Gastrocnemius medialis (tissue), 4 donors: Measurements from ENCODE around the gene PLSCR5. TPM values are rescaled to one million over a fixed set of nuclear protein-coding genes. Genes with fewer than 3 reads are reported as not detected.

Experiments used
- ATAC-seq, 2 donors: fragments of 150-250 bp; one replicate each; pipeline ENCODE4 v1.9.1; 2016
- DNase-seq, 2 donors: peaks; one replicate each; pipeline ENCODE4 v3.0.0-alpha.2; 2019
- H3K27ac ChIP-seq, 4 donors: fragments of 200-600 bp; sonication (generic); 1 replicate in 1 of 4; 2 replicates in 3 of 4; pipeline ENCODE4 v1.5.1; 2016 to 2018; ENCODE audit warnings: mild to moderate bottlenecking in 2 of 4, moderate library complexity in 1 of 4
- H3K27me3 ChIP-seq, 3 donors: fragments of 200-600 bp; sonication (generic) in 2 of 3; 1 replicate in 1 of 3; 2 replicates in 2 of 3; pipeline versions ENCODE4 v1.5.1 to v1.6.0; 2016 to 2019; ENCODE audit warnings: mild to moderate bottlenecking in 1 of 3, moderate library complexity in 1 of 3
- H3K36me3 ChIP-seq, 2 donors: fragments of 200-600 bp; sonication (generic) in 1 of 2; one replicate each; pipeline ENCODE4 v1.5.1; 2017 to 2018
- H3K4me1 ChIP-seq, 2 donors: fragments of 200-600 bp; sonication (generic) in 1 of 2; one replicate each; pipeline ENCODE4 v1.5.1; 2016 to 2017; ENCODE audit warnings: mild to moderate bottlenecking in 2 of 2
- H3K4me3 ChIP-seq, 4 donors: fragments of 200-600 bp; sonication (generic) in 3 of 4; 1 replicate in 1 of 4; 2 replicates in 3 of 4; pipeline ENCODE4 v1.5.1; 2016 to 2019; ENCODE audit warnings: mild to moderate bottlenecking in 2 of 4
- H3K9me3 ChIP-seq, 3 donors: fragments of 200-600 bp; sonication (generic) in 2 of 3; 1 replicate in 1 of 3; 2 replicates in 2 of 3; pipeline ENCODE4 v1.5.1; 2016 to 2019
- CTCF ChIP-seq, 5 experiments: fragments of 450-650 bp in 3 of 5; fragments of 200-600 bp in 2 of 5; sonication (generic) in 2 of 5; IDR thresholded peaks in 4 of 5; conservative IDR thresholded peaks in 1 of 5; 1 replicate in 4 of 5; 2 replicates in 1 of 5; pipeline ENCODE4 v1.5.1; 2016 to 2019; ENCODE audit warnings: antibody characterized with exemption in 5 of 5, mild to moderate bottlenecking in 3 of 5, moderate library complexity in 3 of 5
- POLR2A ChIP-seq, 2 donors: fragments of 450-650 bp; IDR thresholded peaks; one replicate each; pipeline ENCODE4 v1.6.1; 2017; ENCODE audit warnings: antibody characterized with exemption in 2 of 2, mild to moderate bottlenecking in 2 of 2, moderate library complexity in 2 of 2
- in situ Hi-C, 4 donors: fragments of 200-750 bp; cut with MboI; loops; one replicate each; pipeline versions ENCODE4 v1.15.0 to v1.8.0; 2017; ENCODE audit warnings: low sequenced_read_pairs in 4 of 4
- intact Hi-C: fragments of 100-400 bp; cut with DNase I; formaldehyde crosslinking; loops from one replicate; pipeline ENCODE4 v1.15.1; 2023; ENCODE audit warnings: low total_unique reads
- total RNA-seq, 4 donors: library from RNA; depleted of rRNA; stranded (reverse); fragments of >200 nt; gene quantifications; one replicate each; pipeline versions ENCODE4 v1.1.0 to v1.2.3, GENCODE V29; 2016

The PLSCR5 gene
- total RNA-seq, 4 donors from 2014 or later: not detected

DNA sequence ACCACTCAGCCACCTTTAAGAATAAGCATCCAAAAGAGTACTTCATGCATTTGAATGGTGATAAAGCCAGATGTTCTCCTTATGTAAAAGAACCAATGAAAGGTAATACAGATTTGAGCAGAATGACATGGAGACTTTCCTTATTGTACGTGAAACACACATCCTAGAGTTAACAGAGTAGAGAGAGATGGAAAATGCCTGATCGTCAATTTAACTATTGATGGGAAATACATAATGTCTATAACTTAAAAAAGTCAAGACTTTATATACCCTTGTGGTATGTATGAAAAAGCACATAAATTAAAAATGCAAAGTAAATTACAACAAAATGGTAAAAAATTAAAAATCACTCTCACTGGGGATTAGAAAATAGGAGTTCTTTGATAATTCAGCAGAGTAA, 31.7 kb upstream of the PLSCR5 start:
- no peaks in the 10 kb centered on the region for H3K9me3 ChIP-seq
- no peak for ATAC-seq
- in situ Hi-C loops: no loop called here
- H3K27me3 ChIP-seq: no peaks in the 10 kb centered on the region
- intact Hi-C loops: loop anchor here (5.0 kb wide), 1 partner anchor 570 kb away; no protein-coding TSS in a partner anchor
- no peak for DNase-seq
- H3K27ac ChIP-seq: no peak overlapping the region
- no peaks in the 10 kb centered on the region for H3K36me3 ChIP-seq
- no peak for TF ChIP-seq POLR2A (IDR thresholded peaks at IDR 0.05)
- TF ChIP-seq CTCF (IDR thresholded peaks at IDR 0.05 in 4 of 5, conservative IDR thresholded peaks at IDR 0.05 in 1 of 5): no peak
- H3K4me1 ChIP-seq: no peaks in the 10 kb centered on the region
- H3K4me3 ChIP-seq: no peak overlapping the region

GRCh38 chr3:146634346-146634745, 29.2 kb upstream of the PLSCR5 start:
- H3K36me3 ChIP-seq: no peaks in the 10 kb centered on the region
- intact Hi-C loops (no loop called here), in situ Hi-C loops (no loop called here)
- H3K4me1 ChIP-seq: no peaks in the 10 kb centered on the region
- no peak overlapping the region for H3K27ac ChIP-seq
- TF ChIP-seq POLR2A (IDR thresholded peaks at IDR 0.05): no peak
- no peak for TF ChIP-seq CTCF (IDR thresholded peaks at IDR 0.05 in 4 of 5, conservative IDR thresholded peaks at IDR 0.05 in 1 of 5)
- no peaks in the 10 kb centered on the region for H3K27me3 ChIP-seq
- DNase-seq: no peak
- no peaks in the 10 kb centered on the region for H3K9me3 ChIP-seq
- no peak for ATAC-seq
- H3K4me3 ChIP-seq: no peak overlapping the region

DNA sequence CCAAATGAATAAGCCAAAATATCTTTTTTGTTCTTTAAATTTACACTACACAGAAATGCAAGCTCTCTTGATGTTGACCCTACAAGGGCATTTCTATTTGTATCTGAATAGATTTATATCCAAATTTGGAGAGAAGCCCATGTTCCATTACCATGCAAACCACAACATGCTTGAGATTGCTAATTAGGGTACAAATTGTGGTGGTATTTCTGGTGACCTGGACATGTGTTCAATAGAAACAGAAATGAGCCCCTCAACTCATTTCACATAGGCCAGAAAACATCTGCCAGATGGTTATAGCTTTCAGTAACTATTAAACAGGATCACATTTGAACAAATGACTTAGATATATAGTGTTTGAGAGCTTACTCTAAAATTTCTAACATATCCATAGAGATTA, 23.5 kb upstream of the PLSCR5 start:
- no peaks in the 10 kb centered on the region for H3K9me3 ChIP-seq
- no peak for ATAC-seq
- no peak overlapping the region for H3K27ac ChIP-seq
- in situ Hi-C loops (no loop called here), intact Hi-C loops (no loop called here)
- no peaks in the 10 kb centered on the region for H3K36me3 ChIP-seq
- no peaks in the 10 kb centered on the region for H3K27me3 ChIP-seq
- no peaks in the 10 kb centered on the region for H3K4me1 ChIP-seq
- no peak for TF ChIP-seq POLR2A (IDR thresholded peaks at IDR 0.05)
- TF ChIP-seq CTCF (IDR thresholded peaks at IDR 0.05 in 4 of 5, conservative IDR thresholded peaks at IDR 0.05 in 1 of 5): no peak
- no peak overlapping the region for H3K4me3 ChIP-seq
- no peak for DNase-seq

DNA sequence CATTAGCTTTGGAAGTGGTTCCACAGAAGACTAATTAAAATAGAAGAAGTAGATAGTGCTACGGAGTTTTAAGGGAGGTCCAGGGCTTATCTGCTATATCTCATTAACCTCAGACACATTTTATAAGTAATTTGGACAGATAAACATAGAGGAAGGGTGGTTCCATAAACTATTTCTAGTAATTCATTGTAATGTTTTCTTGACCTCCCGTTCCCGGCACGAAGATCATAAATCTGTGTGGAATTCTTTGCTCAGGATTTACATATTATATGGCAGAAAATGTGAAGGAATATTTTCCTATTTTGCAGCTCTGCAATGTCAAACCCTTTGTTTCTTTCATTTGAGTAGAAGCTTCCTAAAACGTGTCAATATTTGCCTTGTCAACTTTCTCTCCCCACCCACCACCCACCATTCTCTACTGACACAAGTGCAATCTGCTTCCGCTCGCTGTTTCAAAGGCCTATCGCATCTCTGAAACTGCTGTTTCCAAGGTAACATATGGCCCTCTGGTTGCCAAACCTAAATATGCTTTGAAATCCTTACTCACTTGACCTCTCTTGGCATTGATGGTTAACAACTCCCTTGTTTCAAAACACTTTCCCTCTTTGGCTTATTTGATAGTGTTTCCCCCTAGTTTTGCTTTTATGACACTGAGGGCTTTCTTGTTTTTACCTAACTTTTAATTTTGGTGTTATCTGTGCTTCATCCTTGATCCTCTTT, 21.4 kb upstream of the PLSCR5 start:
- Histone ChIP-seq H3K9me3 (no peaks in the 10 kb centered on the region), H3K4me3 (no peak overlapping the region), H3K27me3 (no peaks in the 10 kb centered on the region), H3K36me3 (no peaks in the 10 kb centered on the region), H3K27ac (no peak overlapping the region), H3K4me1 (no peaks in the 10 kb centered on the region)
- TF ChIP-seq POLR2A (IDR thresholded peaks at IDR 0.05) (no peak), CTCF (IDR thresholded peaks at IDR 0.05 in 4 of 5, conservative IDR thresholded peaks at IDR 0.05 in 1 of 5) (no peak)
- ATAC-seq: no peak
- in situ Hi-C loops (no loop called here), intact Hi-C loops (no loop called here)
- no peak for DNase-seq
